Amygdala (tissue), 56 donors: ENCODE data around the gene NEUROD4.

Experiments
- DNase-seq, 56 donors: peaks; one replicate each; lab custom pipeline; 2025; lab: John Stamatoyannopoulos, UW

NEUROD4 gene

GRCh38 chr12:54996205-54996604 lies 23.6 kb upstream of the NEUROD4 start:
- DNase-seq = no peak

GRCh38 chr12:54997929-54998522 lies 21.7 kb upstream of the NEUROD4 start:
- DNase-seq = no peak

GRCh38 chr12:54998958-54999510 lies 20.7 kb upstream of the NEUROD4 start:
- no peak for DNase-seq

GRCh38 chr12:55001198-55001868 lies 18.4 kb upstream of the NEUROD4 start:
- no peak for DNase-seq

- no peak for DNase-seq
Measured at GRCh38 chr12:55002355-55002754, 17.4 kb upstream of the NEUROD4 start.

GRCh38 chr12:55008944-55009585 lies 10.7 kb upstream of the NEUROD4 start:
- DNase-seq = no peak

GRCh38 chr12:55017416-55017925 lies 2.3 kb upstream of the NEUROD4 start:
- no peak for DNase-seq

GRCh38 chr12:55024575-55024974 lies 4.8 kb downstream of the NEUROD4 start:
- no peak for DNase-seq

GRCh38 chr12:55025508-55025907 lies 5.7 kb downstream of the NEUROD4 start:
- DNase-seq = no peak

GRCh38 chr12:55034218-55034617 lies 14.4 kb downstream of the NEUROD4 start:
- DNase-seq = peak in 30 of 56 donors; percentile 3 to 73 (median 23)

- no peak for DNase-seq
Measured at GRCh38 chr12:55036326-55037115, 16.7 kb downstream of the NEUROD4 start.

- no peak for DNase-seq
Measured at GRCh38 chr12:55037351-55037987, 17.7 kb downstream of the NEUROD4 start.

- DNase-seq = no peak
Measured at GRCh38 chr12:55039395-55040354, 19.9 kb downstream of the NEUROD4 start.

GRCh38 chr12:55041345-55042055 lies 21.7 kb downstream of the NEUROD4 start:
- DNase-seq = no peak

- no peak for DNase-seq
Measured at GRCh38 chr12:55043542-55043941, 23.8 kb downstream of the NEUROD4 start.

GRCh38 chr12:55044135-55044534 lies 24.4 kb downstream of the NEUROD4 start:
- no peak for DNase-seq

GRCh38 chr12:55049676-55050075 lies 29.9 kb downstream of the NEUROD4 start:
- no peak for DNase-seq
